Omental fat pad (tissue), 4 donors: ENCODE measurements around the gene ATP10D. TPM values are rescaled to one million over a fixed set of nuclear protein-coding genes. Genes with fewer than 3 reads are reported as not detected.

Source experiments
- ATAC-seq: fragments of 150-250 bp; one replicate; pipeline ENCODE4 v1.9.1; 2016; ENCODE audit warnings: mild to moderate bottlenecking, moderate library complexity; ENCODE audit not compliant: low FRiP score
- DNase-seq: peaks from one replicate; pipeline ENCODE4 v3.0.0-alpha.2; 2019; ENCODE audit warnings: low spot score
- total RNA-seq, 4 donors: library from RNA; depleted of rRNA; stranded (reverse); fragments of >200 nt; gene quantifications; one replicate each; pipeline ENCODE4 v1.1.0, GENCODE V29; 2016
- TF ChIP-seq, protein P1 (sequence below), 3 donors: fragments of 450-650 bp; IDR thresholded peaks; one replicate each; pipeline ENCODE4 v1.5.1; 2016 to 2017; ENCODE audit warnings: antibody characterized with exemption in 3 of 3, mild to moderate bottlenecking in 3 of 3, moderate library complexity in 2 of 3

The ATP10D gene
- total RNA-seq, 4 donors from 2014 or later = 10.2 to 19.9 (median 13.8) TPM

DNA sequence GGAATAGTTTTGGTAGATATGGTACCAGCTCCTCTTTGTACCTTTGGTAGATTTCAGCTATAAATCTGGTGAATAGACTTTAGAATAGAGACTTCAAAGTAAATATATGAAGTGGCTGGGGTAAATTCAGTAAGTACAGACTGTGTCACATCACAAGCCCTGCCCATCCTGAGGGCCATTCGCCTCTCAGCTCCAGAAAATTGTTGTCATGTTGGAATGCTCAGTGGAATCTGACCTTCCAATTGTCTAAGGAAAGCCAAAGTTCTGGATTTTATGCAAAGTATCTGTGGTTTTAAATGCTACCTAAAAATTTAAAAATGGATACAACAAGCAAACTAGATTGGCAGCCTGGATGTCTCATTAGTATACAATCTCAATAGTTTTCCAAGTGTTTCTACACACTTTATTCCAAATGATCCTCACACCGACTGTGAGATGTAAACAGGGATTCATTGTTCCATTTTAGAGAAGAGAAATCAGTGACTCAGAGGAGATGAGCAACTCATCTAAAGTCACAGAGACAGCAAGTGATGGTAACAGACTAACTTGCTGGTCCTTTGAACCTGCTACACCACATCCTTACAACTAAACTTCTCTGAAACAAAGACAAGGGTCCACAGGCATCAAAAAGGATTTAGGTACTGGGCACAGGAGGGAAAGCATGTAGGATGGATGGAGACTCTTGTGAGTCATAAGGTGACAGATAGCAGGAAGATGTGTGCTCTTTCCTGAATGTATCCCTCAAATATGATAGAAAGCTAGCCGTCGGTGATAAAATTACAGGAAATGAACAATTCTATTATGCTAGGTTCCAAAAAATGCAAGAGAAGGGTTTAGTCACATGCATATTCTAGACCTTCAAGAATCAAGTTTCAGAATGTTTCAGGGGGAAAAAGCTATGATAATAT lies 127.3 kb downstream of the ATP10D start:
- DNase-seq (no peak), ATAC-seq (no peak)
- TF ChIP-seq, protein P1, sequence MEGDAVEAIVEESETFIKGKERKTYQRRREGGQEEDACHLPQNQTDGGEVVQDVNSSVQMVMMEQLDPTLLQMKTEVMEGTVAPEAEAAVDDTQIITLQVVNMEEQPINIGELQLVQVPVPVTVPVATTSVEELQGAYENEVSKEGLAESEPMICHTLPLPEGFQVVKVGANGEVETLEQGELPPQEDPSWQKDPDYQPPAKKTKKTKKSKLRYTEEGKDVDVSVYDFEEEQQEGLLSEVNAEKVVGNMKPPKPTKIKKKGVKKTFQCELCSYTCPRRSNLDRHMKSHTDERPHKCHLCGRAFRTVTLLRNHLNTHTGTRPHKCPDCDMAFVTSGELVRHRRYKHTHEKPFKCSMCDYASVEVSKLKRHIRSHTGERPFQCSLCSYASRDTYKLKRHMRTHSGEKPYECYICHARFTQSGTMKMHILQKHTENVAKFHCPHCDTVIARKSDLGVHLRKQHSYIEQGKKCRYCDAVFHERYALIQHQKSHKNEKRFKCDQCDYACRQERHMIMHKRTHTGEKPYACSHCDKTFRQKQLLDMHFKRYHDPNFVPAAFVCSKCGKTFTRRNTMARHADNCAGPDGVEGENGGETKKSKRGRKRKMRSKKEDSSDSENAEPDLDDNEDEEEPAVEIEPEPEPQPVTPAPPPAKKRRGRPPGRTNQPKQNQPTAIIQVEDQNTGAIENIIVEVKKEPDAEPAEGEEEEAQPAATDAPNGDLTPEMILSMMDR (IDR thresholded peaks at IDR 0.05) = no peak

DNA sequence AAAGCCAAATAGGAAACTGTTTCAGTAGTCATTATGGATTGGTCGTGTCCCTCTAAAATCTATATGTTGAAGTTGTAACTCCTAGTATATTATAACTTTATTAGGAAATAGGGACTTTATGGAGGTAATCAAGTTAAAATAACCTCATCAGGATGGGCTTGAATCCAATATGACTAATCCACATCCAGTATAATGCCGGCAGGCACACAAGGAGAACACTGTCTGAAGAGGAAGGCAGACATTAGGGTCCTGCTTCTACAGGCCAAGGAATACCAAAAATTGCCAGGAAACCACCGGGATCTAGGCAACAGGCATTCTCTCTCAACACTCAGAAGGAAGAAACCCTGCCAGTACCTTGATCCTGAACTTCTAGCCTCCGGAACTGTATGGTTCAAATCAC lies 130.3 kb downstream of the ATP10D start:
- TF ChIP-seq, protein P1 (IDR thresholded peaks at IDR 0.05) = no peak
- no peak for ATAC-seq
- no peak for DNase-seq

DNA sequence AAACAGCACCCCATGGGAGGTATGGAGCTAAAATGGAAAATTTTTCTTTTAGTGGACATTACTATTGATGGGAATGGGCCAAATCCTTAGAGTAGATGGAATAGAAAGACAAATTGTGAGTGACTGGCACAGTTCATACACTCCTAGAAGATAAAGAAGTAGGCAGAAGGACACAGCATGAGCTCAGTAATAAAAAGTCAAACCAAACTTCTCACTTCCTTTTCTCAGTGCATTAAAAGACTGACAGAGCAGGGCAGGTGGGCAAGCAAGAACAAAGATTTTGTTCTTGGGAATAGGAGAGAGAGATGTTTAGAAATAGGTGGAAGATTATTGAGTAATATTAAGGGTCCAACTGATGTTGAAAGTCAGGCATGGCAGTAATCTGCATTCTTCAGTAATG lies 132.5 kb downstream of the ATP10D start:
- DNase-seq (no peak), ATAC-seq (no peak)
- TF ChIP-seq, protein P1 (IDR thresholded peaks at IDR 0.05) = no peak

DNA sequence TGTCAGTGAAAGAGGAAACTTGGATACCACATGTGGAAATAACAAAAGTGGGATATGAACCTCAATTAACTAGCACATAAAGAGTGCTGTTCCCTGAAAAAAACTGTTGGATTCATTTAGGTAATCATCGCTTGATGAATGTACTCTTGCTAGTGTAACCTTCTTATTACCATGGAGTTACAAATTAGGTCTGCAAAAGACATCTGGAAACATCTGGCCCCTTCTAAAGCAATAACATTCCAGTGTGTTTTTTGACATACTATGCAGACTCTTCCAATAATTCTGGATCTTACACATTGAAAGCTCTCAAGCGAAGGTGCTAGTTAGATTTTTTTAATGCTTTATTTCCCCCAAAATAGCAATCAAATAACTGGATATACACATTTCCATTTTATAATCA lies 134.6 kb downstream of the ATP10D start:
- TF ChIP-seq, protein P1 (IDR thresholded peaks at IDR 0.05) = no peak
- DNase-seq (no peak), ATAC-seq (no peak)

DNA sequence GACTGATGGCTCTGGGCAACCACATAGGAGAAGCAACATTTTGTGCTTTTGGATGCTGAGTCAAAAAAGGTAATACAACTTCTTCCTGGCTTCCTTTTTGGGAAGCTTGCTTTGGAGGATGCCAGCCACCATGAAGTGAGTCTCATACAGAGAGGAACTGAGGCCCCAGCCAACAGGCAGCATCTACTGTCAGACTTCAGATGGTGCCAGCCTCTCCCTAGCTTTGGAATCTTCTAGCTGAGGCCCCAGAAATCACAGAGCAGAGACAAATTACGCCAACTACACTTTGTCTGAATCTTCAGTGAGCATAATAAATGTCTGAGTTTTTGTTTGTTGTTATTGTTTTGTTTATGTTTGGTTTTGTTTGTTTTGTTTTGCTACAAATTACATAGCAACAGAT lies 136.1 kb downstream of the ATP10D start:
- TF ChIP-seq, protein P1 (IDR thresholded peaks at IDR 0.05) = no peak
- DNase-seq (no peak), ATAC-seq (no peak)

DNA sequence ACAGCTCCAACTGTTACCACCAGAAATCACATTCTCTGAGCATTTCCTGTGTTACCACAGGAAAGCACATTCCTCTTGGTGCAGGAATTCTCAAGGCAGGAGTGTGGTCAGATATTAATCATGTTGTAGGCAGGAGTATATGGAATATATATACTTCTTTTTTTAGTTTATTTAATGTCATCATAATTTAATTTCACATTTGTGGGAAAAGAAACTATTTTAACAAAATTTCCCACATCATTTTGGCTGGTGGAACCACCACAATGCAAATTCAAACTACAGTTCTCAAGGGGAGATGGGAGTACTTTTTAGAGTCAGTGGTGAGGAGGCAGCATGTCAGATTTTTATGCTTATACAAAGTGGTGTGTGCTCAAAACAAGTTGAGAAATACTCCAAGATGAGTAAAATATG lies 139.0 kb downstream of the ATP10D start:
- TF ChIP-seq, protein P1 (IDR thresholded peaks at IDR 0.05) = no peak
- DNase-seq (no peak), ATAC-seq (no peak)

DNA sequence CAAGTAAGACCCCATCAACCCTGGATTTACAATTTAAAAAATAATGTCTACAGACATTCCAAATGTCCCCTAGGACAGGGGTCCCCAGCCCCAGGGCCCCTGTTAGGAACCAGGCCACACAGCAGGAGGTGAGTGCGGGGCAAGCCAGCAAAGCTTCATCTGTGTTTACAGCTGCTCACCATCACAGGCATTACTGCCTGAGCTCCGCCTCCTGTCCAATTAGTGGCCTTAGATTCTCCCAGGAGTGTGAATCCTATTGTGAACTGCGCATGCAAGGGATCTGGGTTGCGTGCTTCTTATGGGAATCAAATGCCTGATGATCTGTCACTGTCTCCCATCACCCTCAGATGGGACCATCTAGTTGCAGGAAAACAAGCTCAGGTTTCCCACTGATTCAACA lies 146.1 kb downstream of the ATP10D start:
- no peak for ATAC-seq
- DNase-seq = no peak
- TF ChIP-seq, protein P1 (IDR thresholded peaks at IDR 0.05) = no peak
